ENCODE results near the gene SEPTIN8.

SEPTIN8 gene

DNA sequence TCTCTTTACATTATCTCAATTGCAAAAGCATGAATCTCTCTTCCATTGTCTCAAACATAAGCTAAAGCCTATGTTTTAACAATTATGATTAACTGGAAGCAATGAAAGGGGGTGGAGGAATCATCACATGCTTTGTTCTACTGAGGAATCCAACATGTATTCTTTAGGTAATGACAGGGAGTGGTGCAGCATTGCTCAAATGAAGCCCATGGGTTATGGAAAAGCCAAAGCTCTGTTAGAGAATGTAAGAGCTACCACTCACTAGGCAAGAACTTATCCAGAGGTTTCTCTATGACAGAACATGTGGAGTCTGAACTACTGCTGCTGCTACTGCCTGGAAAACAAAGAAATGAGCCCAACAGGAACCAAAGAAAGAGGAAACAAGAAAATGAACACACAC lies 68.4 kb downstream of the SEPTIN8 start:
- no peak for TF ChIP-seq CREB1 (IDR thresholded peaks at IDR 0.05; ENCODE audit: low read depth)
- no peak for TF ChIP-seq FOXM1 (IDR thresholded peaks at IDR 0.05; ENCODE audit: borderline replicate concordance, low read depth)
- no peak for TF ChIP-seq RAD21 (IDR thresholded peaks at IDR 0.05; ENCODE audit: low read depth)
- TF ChIP-seq NFIC (IDR thresholded peaks at IDR 0.05): no peak
- TF ChIP-seq TAF1 (IDR thresholded peaks at IDR 0.05; ENCODE audit: low read depth): no peak
- no peak for TF ChIP-seq ZBTB7A (IDR thresholded peaks at IDR 0.05; ENCODE audit: low read depth)
- TF ChIP-seq YY1 (IDR thresholded peaks at IDR 0.05; ENCODE audit: low read depth): no peak
- TF ChIP-seq, protein P1, sequence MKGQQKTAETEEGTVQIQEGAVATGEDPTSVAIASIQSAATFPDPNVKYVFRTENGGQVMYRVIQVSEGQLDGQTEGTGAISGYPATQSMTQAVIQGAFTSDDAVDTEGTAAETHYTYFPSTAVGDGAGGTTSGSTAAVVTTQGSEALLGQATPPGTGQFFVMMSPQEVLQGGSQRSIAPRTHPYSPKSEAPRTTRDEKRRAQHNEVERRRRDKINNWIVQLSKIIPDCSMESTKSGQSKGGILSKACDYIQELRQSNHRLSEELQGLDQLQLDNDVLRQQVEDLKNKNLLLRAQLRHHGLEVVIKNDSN (IDR thresholded peaks at IDR 0.05): no peak
- no peak for TF ChIP-seq TCF12 (IDR thresholded peaks at IDR 0.05; ENCODE audit: low read depth)
- TF ChIP-seq EGR1 (IDR thresholded peaks at IDR 0.05): no peak
- TF ChIP-seq, protein P2, sequence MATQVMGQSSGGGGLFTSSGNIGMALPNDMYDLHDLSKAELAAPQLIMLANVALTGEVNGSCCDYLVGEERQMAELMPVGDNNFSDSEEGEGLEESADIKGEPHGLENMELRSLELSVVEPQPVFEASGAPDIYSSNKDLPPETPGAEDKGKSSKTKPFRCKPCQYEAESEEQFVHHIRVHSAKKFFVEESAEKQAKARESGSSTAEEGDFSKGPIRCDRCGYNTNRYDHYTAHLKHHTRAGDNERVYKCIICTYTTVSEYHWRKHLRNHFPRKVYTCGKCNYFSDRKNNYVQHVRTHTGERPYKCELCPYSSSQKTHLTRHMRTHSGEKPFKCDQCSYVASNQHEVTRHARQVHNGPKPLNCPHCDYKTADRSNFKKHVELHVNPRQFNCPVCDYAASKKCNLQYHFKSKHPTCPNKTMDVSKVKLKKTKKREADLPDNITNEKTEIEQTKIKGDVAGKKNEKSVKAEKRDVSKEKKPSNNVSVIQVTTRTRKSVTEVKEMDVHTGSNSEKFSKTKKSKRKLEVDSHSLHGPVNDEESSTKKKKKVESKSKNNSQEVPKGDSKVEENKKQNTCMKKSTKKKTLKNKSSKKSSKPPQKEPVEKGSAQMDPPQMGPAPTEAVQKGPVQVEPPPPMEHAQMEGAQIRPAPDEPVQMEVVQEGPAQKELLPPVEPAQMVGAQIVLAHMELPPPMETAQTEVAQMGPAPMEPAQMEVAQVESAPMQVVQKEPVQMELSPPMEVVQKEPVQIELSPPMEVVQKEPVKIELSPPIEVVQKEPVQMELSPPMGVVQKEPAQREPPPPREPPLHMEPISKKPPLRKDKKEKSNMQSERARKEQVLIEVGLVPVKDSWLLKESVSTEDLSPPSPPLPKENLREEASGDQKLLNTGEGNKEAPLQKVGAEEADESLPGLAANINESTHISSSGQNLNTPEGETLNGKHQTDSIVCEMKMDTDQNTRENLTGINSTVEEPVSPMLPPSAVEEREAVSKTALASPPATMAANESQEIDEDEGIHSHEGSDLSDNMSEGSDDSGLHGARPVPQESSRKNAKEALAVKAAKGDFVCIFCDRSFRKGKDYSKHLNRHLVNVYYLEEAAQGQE (IDR thresholded peaks at IDR 0.05; ENCODE audit: low read depth): no peak
- TF ChIP-seq EP300 (IDR thresholded peaks at IDR 0.05; ENCODE audit: borderline replicate concordance): no peak
- TF ChIP-seq CEBPB (IDR thresholded peaks at IDR 0.05): no peak
- no peak for TF ChIP-seq TEAD4 (IDR thresholded peaks at IDR 0.05)

DNA sequence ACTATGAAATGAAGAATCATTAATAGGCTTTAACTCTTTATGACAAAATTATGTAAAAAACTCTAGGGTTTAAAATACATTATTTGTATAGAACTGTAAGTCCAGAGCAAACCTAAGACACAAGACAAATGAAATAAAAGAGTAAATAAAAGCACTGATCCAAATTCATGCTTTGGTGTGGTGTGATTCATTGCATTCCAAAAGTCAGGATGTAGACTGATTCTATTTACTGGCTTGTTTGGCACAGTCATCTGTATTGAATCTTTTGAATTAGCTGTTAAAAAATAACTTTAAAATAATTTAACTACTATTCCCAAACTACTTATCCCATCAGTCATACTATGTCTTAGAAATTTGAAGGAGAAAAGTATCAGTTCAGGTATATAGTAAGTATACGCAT lies 72.2 kb downstream of the SEPTIN8 start:
- TF ChIP-seq YY1 (IDR thresholded peaks at IDR 0.05; ENCODE audit: low read depth) (no peak), TCF12 (IDR thresholded peaks at IDR 0.05; ENCODE audit: low read depth) (no peak), RAD21 (IDR thresholded peaks at IDR 0.05; ENCODE audit: low read depth) (no peak), EP300 (IDR thresholded peaks at IDR 0.05; ENCODE audit: borderline replicate concordance) (no peak), ZBTB7A (IDR thresholded peaks at IDR 0.05; ENCODE audit: low read depth) (no peak), TAF1 (IDR thresholded peaks at IDR 0.05; ENCODE audit: low read depth) (no peak), TEAD4 (IDR thresholded peaks at IDR 0.05) (no peak), CREB1 (IDR thresholded peaks at IDR 0.05; ENCODE audit: low read depth) (no peak), EGR1 (IDR thresholded peaks at IDR 0.05) (no peak), CEBPB (IDR thresholded peaks at IDR 0.05) (no peak), NFIC (IDR thresholded peaks at IDR 0.05) (no peak), FOXM1 (IDR thresholded peaks at IDR 0.05; ENCODE audit: borderline replicate concordance, low read depth) (no peak)
- TF ChIP-seq, protein P2 (IDR thresholded peaks at IDR 0.05; ENCODE audit: low read depth): no peak
- TF ChIP-seq, protein P1 (IDR thresholded peaks at IDR 0.05): no peak
- TF ChIP-seq, protein P3, sequence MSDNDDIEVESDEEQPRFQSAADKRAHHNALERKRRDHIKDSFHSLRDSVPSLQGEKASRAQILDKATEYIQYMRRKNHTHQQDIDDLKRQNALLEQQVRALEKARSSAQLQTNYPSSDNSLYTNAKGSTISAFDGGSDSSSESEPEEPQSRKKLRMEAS (IDR thresholded peaks at IDR 0.05): no peak

Measured in Ishikawa (cell line).